ENCODE data around the gene STOML1. TPM values are rescaled to one million over a fixed set of nuclear protein-coding genes. Genes with fewer than 3 reads are reported as not detected.

Gene STOML1
- total RNA-seq, 1 donor from 2014 or later: 16.3 TPM

DNA sequence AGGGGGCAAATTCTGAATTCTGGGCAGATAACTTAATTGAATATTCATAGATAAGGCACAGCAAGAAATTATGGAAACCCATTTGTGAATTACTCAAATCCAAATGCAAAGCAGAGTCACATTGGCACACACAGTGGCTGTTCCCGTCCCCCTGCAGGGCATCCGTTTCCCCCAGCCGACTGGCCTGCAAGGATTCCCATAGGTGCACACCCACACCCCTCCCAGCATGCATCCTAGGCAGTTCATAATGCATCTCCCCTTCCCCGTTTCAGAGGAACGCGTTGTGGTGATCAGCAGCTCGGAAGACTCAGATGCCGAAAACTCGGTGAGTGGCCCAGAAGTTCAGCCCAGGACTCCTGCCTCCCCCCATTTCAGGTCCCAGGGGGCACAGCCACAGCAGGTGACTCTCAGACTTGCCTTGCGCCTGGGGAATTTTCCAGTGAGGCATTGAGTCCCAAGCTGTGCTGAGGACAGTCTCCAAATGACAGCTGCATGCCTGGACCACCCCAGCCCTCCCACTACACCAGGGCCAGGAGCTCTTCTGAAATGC is 42.2 kb upstream of the STOML1 start:
- Histone ChIP-seq H3K36me3 (peaks cover 85% of the 10 kb centered on the region), H3K4me1 (peaks cover 29% of the 10 kb centered on the region), H3K27me3 (ENCODE audit: low read depth) (no peaks in the 10 kb centered on the region), H3K27ac (no peak overlapping the region), H3K9me3 (no peaks in the 10 kb centered on the region), H3K4me3 (no peak overlapping the region)
- intact Hi-C loops (cut with DNase I): no loop called here
- no peak for DNase-seq
- no peak for ATAC-seq
- TF ChIP-seq, protein P1, sequence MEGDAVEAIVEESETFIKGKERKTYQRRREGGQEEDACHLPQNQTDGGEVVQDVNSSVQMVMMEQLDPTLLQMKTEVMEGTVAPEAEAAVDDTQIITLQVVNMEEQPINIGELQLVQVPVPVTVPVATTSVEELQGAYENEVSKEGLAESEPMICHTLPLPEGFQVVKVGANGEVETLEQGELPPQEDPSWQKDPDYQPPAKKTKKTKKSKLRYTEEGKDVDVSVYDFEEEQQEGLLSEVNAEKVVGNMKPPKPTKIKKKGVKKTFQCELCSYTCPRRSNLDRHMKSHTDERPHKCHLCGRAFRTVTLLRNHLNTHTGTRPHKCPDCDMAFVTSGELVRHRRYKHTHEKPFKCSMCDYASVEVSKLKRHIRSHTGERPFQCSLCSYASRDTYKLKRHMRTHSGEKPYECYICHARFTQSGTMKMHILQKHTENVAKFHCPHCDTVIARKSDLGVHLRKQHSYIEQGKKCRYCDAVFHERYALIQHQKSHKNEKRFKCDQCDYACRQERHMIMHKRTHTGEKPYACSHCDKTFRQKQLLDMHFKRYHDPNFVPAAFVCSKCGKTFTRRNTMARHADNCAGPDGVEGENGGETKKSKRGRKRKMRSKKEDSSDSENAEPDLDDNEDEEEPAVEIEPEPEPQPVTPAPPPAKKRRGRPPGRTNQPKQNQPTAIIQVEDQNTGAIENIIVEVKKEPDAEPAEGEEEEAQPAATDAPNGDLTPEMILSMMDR (IDR thresholded peaks at IDR 0.05): no peak

DNA sequence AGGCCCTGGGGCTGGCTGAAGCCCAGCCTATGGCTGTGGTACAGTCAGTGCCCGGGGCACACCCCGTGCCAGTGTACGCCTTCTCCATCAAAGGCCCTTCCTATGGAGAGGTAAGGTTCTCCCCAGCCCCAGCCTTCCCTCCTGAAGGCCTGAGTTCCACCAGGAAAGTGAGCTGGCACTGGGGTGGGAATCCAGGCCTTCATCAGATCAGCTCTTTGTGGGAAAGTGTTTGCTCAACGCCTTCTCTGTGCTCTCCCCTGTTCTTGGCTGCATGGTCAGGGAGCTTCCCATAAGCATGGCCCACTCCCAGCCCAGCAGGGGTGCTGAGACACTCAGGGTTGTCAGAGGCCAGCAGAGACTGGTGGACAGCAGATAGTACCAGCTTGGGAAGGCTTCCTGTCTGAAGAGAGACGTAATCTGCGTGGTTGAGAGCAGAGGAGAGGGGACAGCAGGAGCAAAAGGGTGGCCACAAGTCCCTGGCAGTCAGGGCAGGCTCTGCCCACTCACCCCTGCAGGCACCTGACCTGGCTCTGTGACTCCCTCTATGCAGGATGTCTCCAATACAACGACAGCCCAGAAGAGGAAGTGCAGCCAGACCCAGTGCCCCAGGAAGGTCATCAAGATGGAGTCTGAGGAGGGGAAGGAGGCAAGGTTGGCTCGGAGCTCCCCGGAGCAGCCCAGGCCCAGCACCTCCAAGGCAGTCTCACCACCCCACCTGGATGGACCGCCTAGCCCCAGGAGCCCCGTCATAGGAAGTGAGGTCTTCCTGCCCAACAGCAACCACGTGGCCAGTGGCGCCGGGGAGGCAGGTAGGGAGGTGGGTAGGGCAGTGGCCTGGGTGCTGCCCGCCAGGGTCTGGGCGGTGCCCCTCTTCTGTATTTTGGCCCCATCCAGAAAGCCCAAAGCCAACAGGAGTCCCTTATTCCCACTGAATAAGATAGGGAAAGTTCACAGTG is 40.8 kb upstream of the STOML1 start:
- H3K27me3 ChIP-seq (ENCODE audit: low read depth): no peaks in the 10 kb centered on the region
- TF ChIP-seq, protein P1 (IDR thresholded peaks at IDR 0.05): no peak
- no peaks in the 10 kb centered on the region for H3K9me3 ChIP-seq
- H3K4me1 ChIP-seq: peaks cover 23% of the 10 kb centered on the region
- H3K36me3 ChIP-seq: peaks cover 95% of the 10 kb centered on the region
- ATAC-seq (no peak), DNase-seq (no peak)
- intact Hi-C loops (cut with DNase I): no loop called here
- H3K4me3 ChIP-seq: no peak overlapping the region
- H3K27ac ChIP-seq: no peak overlapping the region

DNA sequence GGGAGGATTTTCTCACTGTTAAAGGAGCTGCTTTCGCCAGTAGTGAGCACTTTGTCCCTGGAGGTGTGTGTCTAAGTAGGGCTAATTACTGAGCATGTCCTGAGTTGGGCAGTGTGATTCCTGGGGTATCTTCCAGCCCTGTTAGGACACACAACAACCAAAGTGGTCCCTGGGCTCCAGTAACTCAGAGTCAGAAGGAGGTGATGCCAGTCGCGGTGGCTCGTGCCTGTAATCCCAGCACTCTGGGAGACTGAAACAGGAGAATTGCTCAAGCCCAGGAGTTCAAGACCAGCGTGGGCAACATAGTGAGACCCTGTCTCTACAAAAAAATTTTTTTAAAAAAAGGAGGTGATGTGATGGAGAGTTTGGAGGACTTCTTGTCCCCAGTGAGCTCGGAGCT is 40.0 kb upstream of the STOML1 start:
- DNase-seq: no peak
- H3K36me3 ChIP-seq: peaks cover 95% of the 10 kb centered on the region
- H3K4me1 ChIP-seq: peaks cover 26% of the 10 kb centered on the region
- no peak overlapping the region for H3K4me3 ChIP-seq
- H3K27ac ChIP-seq: no peak overlapping the region
- no peaks in the 10 kb centered on the region for H3K27me3 ChIP-seq (ENCODE audit: low read depth)
- ATAC-seq: no peak
- TF ChIP-seq, protein P1 (IDR thresholded peaks at IDR 0.05): no peak
- H3K9me3 ChIP-seq: no peaks in the 10 kb centered on the region
- intact Hi-C loops (cut with DNase I): no loop called here

DNA sequence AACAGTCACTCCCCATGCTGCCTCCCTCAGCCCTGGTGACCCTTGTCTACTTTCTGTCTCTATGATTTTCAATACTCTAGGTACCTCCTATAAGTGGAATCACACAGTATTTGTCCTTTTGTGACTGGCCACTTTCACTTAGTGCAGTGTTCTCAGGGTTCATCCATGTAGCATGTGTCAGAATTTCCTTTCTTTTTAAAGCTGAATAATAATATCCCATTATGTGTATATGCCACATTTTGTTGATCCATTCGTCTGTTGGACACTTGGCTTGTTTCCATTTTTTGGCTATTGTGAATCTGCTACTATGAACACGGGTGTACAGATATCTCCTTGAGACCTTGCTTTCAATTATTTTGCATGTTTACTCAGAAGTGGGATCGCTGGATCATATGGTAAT is 36.6 kb upstream of the STOML1 start:
- intact Hi-C loops (cut with DNase I): no loop called here
- peaks cover 95% of the 10 kb centered on the region for H3K36me3 ChIP-seq

DNA sequence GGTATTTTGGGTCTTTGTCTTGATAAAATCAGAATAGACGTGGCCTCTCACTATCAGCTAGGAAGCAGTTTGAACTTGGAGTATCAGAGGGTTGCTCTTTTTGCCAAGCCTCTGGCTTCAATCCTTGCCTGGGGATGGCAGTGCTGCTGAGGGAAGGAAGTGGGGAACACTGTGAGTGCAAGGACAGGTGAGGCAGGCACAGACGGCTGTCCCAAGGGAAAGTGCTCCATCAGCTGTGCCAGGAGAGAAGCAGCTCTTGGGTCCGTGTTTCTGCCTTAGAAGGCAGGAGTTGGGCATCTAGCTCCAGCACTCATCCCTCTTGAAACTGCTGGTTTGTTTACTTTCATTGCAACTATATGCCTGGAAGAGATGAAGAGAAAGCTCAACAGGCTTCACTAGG is 35.6 kb upstream of the STOML1 start:
- Histone ChIP-seq H3K27ac (peak overlapping the region; percentile 11), H3K27me3 (ENCODE audit: low read depth) (no peaks in the 10 kb centered on the region), H3K4me1 (peaks cover 34% of the 10 kb centered on the region), H3K36me3 (peaks cover 95% of the 10 kb centered on the region), H3K9me3 (no peaks in the 10 kb centered on the region), H3K4me3 (no peak overlapping the region)
- TF ChIP-seq, protein P1 (IDR thresholded peaks at IDR 0.05): no peak
- intact Hi-C loops (cut with DNase I): no loop called here
- ATAC-seq (no peak), DNase-seq (no peak)

More for the DNA sequence above, 36.6 kb upstream of the STOML1 start:
- H3K27ac ChIP-seq: no peak overlapping the region
- no peaks in the 10 kb centered on the region for H3K9me3 ChIP-seq
- DNase-seq: no peak
- H3K4me1 ChIP-seq: peaks cover 35% of the 10 kb centered on the region
- no peak for ATAC-seq
- TF ChIP-seq, protein P1 (IDR thresholded peaks at IDR 0.05): no peak
- no peak overlapping the region for H3K4me3 ChIP-seq
- no peaks in the 10 kb centered on the region for H3K27me3 ChIP-seq (ENCODE audit: low read depth)

Measured in lower lobe of right lung (tissue), 2 donors.